ENCODE data around the gene PXDN.

The PXDN gene

DNA sequence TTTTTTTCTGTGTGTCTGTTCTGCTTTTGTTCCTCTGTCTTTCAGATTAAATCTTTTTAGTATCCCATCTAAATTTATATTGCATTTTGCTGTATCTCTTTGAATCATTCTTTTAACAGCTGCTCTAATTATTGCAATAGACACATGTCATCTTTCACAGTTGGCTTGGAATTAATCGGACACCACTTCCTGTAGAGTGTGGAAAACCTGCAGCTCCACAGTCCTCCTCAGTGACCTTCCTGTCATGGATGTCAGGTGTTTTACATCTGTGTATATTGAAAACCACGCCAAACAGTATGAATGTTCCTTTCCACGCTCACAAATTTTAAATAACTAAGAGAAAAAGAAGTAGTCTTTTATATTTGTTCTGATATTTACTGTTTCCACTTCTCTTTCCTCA, 135.3 kb downstream of the PXDN start:
- DNase-seq (ENCODE audit: low read depth): no peak

DNA sequence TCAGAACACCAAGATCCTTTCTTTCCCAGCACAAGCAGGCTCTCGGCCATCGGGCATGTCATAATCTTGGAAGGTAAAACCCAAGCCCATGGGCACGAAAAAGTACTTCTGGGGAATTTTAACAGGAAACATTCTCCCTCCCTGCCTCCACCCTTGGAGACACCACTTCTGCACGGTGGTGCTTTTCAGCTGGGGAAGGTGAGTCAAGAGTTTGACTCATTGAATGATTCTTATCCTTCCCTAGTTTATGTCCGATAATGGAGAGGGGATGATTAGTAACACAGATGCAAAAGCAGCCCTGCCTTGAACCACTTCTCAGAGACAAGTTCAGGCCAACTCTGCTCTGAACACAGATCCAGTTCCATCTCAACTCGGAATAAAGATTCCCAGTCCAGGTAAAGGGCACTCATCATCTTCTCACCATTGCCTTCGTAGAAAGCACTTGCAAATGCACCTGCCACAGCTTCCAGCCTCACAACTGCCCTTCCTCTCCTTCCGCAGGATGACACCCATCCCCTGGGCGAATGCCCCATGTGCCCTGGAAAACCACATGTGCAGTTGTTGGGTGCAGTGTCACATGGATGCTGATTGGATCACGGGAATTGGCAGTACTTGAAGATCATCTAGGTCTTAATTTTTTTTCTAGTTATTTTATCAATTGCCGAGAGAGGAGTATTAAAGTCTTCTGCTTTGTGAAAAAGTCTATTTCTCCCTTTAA, 136.2 kb downstream of the PXDN start:
- no peak for DNase-seq (ENCODE audit: low read depth)

DNA sequence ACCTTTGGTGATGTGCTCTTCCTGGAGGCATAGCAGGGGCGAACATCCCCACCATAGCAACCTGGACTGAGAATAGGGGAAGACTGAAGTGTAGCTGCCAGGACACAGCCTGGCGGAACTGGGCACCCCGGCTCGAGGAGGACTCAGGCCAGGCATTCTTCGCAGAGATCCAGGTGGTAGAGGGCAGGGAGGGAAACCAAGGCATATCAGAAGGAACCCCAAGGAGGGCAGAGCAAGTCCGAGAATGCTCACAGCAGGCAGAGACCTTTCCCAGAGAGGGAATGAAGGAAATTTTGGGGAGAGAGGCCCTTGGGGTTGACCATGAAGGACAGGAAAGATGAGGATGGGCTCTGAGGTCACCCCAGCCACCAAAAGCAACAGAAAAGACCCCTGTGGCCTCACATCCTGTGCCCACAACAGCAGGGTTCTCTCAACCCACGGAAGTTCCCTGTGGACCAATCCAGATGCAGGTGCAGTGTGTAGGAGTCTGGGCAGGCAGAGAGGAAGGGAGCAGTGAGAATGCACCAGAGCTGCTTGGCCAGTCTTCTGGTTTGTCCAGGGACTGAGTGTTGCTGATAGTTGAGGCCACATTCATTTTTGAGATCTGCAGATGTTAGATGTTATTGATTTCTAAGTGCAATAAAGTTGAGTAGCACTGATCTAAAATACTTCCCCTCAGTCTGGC, 136.9 kb downstream of the PXDN start:
- no peak for DNase-seq (ENCODE audit: low read depth)

DNA sequence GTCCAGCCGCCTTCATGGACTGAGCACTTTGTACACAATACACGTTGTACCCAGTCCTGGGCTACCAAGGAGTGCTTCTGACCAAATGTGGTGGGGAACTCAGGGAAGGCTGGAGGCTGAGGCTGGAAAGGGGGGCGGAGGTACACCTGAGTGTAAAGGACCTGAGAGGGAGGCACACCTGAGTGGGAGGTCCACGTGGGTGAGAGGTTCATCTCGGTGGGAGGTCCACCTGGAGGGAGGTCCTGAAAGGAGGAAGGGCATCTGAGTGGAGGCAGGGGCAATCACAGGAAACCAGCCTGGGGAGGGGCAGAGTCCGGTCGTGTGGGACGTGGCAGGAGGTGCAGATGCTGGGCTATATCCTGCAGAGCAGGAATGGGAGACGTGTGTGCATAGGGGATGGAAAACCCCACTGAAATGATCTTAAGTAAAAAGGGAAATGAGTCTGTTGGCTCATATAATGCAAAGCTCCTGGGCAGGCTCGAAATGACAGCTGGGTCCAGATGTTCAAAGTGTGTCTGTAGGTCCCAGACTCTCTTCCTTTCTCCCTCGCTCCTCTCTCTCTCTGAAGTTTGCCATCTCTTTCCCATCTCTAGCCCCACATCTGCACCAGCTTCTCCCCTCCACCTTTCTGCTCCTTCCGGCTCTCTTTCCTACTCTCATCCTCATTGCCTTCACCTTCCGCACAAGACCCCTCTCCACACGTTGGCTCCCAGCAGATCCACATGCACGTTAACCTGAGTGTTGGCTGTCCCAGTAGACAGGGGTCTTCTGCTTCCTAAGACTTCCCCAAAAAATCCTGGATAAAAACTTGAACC, 137.7 kb downstream of the PXDN start:
- no peak for DNase-seq (ENCODE audit: low read depth)

DNA sequence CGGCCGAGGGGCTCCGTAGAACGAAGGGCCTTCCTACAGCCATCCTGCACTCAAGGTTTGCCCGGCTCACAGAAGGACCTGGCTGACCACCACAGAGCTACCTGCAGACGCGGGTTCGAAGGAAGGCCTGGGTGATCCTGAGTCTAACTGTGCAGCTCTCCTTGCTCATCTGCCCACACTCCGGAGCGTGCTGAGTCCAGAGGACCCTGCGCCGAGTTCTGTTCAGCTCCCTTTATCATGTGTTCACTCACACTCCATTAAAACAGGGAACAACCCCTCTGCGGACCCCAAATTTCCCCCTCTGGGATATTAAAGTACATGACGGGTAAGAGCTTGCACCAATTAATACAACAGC, 138.3 kb downstream of the PXDN start:
- DNase-seq (ENCODE audit: low read depth): no peak

DNA sequence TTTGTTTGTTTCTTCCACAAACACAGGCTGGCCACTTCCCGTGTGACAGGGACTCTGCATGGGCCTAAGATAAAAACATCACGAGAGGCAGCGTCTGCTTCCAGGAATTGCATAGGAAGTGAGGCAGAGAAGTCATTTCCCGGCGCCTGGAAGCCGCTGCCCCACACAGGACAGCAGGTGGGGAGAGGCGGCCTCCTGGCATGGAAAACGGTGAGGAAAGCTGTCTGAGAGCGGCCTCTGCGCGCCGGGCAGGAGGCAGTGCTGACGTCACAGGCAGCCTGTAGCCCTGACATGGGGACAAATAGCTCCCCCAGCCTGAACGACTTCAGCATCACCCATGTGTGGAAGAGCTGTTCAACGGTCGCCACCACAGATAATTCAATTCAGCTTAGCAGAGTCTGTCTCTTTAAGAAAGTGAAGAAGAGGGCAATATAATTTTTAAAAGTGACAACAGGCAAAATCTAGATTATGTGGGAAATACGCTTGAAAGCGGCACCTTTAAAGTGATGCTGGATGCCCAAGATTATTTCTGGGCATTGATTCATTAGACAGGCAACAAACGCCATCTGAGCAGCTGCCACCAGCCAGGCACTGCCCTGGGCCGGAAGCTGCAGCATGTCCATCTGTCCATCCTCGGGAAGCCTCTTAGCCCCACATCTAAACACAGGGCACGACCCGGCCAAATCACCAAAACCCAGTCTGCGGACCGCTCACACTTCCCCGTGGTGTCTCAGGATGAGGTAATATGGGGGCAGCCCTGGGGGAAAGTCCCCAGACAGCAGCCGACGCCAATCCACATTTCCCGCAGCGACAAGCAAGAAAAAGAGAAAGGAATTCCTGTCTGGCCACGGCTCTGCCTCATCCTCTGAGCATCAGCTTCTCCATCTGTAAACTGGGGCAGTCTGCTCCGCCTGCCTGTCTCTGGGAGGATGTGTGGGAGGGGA, 138.9 kb downstream of the PXDN start:
- DNase-seq (ENCODE audit: low read depth): no peak

DNA sequence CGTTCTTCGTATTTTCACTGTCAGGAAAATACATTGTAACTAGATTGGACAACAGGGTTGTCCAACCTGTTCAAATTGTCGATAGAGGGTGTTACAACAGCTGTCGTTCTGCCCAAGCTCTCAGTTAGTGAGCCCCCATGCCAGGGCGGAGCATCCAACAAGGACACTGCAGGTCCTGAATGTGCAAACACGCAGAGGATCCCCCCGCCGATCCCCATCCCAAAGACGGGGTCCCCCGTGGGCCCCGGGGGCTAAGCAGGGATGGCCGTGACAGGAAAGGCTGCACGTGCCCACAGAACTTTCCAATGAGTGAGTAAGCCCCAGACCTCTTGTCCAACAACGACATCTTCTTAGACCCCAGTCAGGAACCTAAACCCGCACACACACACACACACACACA, 140.8 kb downstream of the PXDN start:
- DNase-seq (ENCODE audit: low read depth): no peak

DNA sequence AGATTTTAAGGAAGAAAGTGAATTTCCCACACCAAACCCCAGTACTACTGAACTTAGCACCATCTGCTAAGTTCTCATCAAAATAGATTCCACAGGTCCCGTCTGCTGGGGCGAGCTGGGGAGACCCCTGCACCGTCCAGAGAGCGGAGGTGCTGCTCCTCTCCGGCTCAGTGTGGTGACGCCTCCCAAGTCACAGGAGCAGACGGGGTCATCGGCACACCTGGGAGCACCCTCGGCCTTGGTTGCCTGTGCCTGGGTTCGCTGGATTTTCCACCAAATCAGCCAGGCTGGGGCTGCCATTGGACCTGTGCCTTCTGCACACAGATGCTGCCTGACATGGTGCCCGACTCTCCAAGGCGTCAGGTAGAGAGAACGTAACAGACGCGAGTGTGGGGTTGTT, 141.3 kb downstream of the PXDN start:
- DNase-seq (ENCODE audit: low read depth): no peak

DNA sequence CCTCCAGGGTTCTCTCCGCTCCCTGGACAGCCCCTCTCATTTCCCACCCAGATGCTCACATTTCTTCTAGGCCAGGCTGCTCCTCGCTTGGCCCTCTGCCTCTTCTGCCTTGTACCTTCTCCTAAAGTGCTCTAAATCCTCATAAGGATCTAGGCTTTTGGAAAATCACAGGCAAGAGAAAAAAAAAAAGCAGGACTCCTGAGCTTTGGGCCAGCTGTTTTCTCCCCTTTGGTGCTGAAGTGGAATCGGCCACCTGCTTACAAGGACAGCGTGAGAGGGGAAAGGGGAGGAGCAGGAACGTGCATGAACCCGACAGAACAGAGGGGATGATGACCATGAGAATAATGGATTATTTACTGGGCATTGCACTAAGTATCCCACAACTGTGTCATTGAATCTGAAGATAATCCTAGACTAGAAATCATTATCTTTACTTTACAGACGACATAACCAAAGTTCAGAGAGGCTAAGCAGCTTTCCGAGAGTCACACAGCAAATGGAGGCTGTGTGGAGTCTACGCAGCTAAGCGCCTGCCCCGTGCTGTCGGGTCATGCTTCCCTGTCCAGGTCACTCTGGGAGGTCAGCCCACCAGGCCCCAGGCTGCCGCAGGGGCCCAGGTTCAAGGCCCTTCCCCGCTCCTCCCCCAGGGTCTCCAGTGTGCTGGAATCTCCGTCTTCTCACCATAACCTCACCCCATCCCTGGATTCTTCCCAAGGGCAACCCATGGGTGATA, 141.9 kb downstream of the PXDN start:
- DNase-seq (ENCODE audit: low read depth): no peak

DNA sequence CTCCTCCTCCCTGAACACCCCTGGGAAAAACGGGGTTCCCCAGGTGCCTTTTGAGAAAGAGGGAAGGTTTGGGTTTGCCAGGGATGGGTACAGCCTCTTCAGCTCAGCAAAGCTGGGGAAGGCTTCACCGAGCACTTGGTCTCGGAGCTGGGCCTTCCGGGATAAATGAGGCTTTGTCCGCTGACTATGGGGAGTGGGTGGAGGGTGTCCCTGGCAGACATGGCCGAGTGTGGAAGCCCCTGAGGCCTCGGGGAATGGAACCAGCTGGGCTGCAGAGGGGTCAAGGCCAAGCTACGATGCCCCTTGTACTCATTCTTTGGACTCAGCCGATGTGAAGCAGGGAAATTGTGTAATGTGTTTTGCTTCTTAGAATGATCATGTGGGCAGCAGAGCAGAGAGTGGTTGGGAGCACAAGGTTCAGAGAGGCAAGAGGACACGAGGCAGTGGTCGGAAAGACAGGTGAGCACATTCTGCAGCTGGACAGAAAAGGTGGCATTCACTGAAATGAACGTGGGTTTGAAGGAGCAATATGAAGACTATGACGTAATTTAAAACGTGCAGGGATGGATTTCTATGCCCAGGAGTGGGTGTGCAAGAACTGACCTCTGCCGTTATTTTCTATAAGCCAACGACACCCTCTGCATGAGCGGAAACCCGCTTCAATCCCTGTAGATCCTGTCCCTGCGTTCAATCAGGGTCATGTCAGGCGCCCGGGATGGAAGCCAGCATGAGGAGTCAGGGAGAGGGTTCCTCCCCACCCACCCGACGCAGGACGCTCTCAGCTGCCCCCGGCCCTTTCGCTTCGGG, 142.6 kb downstream of the PXDN start:
- DNase-seq (ENCODE audit: low read depth): no peak

DNA sequence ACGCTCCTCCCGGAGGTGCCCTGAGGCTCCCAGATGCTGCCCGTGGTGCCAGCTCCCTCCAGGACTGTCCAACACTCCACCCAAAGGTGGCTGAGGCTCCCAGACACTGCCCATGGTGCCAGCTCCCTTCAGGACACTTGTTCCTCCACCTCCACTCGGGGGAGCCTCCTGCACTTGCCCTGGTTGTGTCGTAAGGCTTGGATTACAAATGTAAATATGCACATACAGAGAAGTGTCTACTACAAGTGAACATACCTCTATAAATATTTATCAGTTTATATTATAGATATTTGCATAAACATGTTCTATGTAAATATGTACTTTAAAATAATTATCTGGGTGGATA, 143.3 kb downstream of the PXDN start:
- no peak for DNase-seq (ENCODE audit: low read depth)

DNA sequence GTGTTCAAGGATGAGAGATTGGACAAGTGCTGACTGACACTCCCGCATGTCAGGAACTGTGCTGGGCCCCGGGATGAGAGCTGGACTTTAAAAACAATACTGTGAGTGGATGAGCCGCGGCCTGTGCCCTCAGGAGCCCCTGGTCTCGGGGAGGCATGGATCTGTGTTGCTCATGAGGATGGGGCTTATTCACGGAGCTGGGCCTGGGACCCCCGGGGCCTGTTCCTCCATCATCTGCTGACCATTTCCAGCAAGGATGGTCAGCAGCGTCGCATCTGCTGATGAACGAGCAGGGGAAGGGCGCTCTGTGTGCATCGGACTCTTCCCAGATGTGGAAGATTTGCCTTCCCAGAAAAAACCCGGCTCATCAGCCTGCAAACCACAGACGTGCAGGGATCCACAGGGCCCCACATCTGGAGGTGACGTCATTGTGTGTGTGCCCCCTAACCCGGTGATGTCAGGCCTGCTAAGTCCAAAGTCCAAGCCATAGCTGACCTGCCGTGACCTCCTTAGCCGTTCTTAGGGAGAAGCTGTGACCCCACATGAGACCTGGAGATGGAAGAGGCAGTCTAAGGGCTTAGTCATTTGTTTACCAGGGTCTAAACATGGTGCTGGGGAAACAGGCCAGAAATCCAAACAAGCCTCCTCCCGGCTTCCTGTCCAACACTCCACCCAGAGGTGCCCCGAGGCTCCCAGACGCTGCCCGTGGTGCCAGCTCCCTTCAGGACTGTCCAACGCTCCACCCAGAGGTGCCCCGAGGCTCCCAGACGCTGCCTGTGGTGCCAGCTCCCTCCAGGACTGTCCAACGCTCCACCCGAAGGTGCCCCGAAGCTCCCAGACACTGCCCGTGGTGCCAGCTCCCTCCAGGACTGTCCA, 143.9 kb downstream of the PXDN start:
- no peak for DNase-seq (ENCODE audit: low read depth)

DNA sequence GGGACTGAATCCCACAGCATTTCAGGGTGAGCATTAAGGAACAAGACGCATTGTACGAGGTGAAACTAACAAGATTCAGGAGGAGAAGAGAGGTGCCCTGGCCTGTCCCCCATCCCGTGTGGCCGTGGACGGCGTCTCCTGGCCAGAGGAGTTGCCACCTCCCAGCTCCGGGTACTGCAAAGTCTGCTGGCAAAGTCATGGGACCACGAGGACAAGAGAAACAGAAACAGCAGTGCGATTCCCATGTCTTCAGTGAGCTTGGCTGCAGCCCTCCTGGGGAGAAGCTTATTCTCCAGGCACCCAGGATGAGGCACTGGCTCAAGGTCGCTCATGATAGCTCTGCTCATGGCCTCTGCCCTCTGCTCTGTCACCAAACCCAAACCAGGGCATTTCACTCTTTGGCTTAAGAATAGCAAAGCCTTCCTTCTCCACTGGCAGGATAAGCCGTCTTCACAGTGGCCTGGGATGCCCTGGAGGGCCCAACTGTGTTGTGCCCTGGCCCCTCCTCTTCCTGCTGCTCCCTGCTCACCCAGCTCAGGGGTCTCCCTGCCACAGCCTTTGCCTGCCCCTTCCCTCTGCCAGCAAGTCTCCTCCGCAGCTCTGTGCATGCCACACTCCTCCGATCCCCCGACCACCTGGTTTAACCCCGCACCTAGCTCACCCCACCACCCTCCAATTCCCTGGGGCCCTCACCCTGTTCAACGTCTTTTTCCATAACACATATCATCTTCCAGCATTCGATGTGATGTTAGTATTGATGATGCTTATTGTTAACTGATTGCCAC, 144.8 kb downstream of the PXDN start:
- DNase-seq (ENCODE audit: low read depth): no peak

DNA sequence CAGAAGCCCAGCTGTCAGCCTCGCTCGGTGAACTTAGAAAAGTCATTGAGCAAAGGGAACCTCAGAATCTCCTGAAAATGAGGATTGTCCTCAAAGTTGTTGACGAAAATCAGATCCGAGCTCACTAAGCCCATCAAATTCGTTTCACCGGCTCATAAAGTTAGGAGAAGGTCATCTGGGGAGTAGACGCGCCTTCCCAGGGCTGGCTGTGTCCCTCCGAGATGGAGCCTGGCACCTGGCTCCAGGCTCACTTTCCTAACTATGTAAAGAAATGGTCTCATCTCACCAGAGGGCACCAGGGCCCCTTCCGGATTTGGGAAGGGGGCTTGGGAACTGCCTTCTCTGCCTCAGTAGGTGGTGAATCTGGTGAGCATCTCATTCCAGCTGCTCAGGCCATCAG, 145.5 kb downstream of the PXDN start:
- no peak for DNase-seq (ENCODE audit: low read depth)

DNA sequence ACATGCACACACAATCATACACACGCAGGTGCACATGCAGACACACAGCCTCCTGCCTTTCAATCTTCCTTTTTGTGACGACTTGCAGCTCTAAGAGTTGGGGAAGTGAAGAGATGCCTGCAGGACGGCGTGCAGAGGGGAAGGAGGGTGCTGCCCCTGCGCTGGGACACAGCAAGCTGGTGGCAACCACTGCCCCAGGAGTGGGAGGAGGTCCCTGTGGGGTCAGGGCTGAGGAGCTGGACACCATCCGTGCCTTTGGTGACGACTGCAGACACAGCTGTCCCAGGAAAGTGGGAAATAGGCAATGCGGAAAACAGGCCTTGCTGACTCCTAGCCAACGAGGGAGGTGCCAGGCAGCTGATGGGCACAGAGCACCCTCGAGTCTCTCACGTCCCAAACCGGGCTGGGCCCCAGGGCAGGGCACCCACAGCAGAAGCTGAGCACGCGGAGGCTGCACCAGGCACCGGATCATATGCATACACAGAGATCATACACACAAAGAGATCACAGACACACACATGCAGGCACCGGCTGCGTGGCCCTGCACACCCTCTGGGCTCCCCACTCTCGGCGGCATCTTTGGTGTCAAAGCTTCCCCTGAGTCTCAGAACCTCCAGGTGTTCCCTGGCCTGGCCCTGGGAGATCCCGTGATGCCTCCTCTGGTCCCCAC, 146.1 kb downstream of the PXDN start:
- no peak for DNase-seq (ENCODE audit: low read depth)

DNA sequence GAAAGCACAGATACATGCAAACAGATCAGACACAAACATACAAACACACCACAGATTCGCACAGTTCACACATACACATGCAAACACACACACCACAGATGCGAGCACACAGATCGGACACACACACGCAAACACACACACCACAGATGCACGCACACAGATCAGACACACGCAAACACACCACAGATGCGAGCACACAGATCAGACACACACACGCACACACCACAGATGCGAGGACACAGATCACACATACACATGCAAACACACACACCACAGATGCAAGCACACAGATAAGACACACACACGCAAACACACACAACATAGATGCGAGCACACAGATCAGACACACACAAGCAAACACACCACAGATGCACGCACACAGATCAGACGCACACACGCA, 149.0 kb downstream of the PXDN start:
- no peak for DNase-seq (ENCODE audit: low read depth)

DNA sequence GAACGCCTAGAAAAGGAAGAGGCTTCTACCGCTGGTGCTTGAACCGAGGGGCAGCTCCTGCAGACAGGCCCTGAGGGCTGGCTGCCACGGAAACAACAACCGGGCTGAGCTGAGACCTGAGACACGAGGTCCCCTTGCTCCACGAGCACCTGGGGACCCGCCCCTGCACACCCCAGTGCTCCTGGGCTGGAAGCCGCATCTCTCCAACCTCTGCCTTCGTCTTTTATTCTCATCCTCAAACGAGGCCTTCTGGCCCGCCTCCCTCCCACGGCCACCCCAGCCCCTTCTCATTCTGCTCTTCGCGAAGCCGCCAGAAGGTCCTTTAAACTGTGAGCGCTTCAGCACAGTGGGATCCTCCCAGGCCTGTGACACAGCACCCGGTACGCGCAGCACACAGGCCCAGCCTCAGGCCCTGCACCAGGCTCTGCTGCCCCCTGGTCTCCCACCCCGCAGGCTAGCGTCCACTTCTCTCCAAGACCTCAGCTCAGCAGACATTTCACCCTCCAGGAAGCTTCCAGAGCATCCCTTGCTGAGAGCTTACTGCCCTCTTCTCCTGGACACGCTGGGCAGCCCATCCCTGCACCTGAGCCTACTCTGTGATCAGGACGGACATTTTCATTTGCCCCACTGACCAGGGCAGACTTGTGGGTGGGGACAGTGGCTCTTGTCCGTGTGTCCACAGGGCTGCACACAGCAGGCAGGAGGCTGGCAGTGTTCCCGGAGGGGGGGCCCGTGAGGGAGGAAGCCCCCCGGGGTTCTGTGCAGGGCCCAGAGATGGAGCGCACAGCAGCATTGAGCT, 149.7 kb downstream of the PXDN start:
- no peak for DNase-seq (ENCODE audit: low read depth)

DNA sequence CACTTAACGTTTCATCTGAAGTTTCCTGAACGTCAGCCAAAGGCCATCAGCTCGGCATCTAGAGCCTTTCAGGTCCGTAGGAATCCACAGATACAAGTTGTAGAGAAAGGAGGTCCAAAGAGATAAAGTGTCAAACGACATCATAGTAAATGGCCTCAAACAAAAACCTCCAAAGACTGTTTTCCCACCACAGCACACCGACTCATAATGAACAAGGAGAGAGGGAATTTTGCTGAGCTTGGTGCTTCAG, 150.3 kb downstream of the PXDN start:
- no peak for DNase-seq (ENCODE audit: low read depth)

All from stimulated activated CD8-positive, alpha-beta memory T cell treated with anti-CD3 and anti-CD28 coated beads, Interleukin-12 subunit alpha, Interleukin-12 subunit beta, amount 100 ng/mL, for 1 hour (primary cell).